ENCODE results near the gene ONECUT1.

The ONECUT1 gene

GRCh38 chr15:52727815-52728214 lies 62.3 kb downstream of the ONECUT1 start:
- H2AFZ ChIP-seq (ENCODE audit: low read length): no peak overlapping the region
- no peaks in the 10 kb centered on the region for H3F3A ChIP-seq (ENCODE audit: low read depth)
- peaks cover 8% of the 10 kb centered on the region for H3K4me1 ChIP-seq (ENCODE audit: insufficient read depth, low read length, poor library complexity, severe bottlenecking)

GRCh38 chr15:52726195-52726594 lies 63.9 kb downstream of the ONECUT1 start:
- Histone ChIP-seq H3K9me2 (replicated peaks; ENCODE audit: low read depth, low read length) (no peaks in the 10 kb centered on the region), H3K9ac (ENCODE audit: low read depth, low read length, poor library complexity, severe bottlenecking) (no peak overlapping the region), H3K27me3 (ENCODE audit: insufficient read depth, low read length, poor library complexity, severe bottlenecking) (no peaks in the 10 kb centered on the region), H2AFZ (ENCODE audit: low read length) (no peak overlapping the region), H3F3A (ENCODE audit: low read depth) (no peaks in the 10 kb centered on the region), H3K79me2 (ENCODE audit: insufficient read depth, low read length) (no peaks in the 10 kb centered on the region), H3K4me2 (ENCODE audit: low read depth, low read length, poor library complexity, severe bottlenecking) (no peak overlapping the region), H3K4me1 (ENCODE audit: insufficient read depth, low read length, poor library complexity, severe bottlenecking) (peaks cover 8% of the 10 kb centered on the region), H4K20me1 (ENCODE audit: insufficient read depth, low read length, poor library complexity, severe bottlenecking) (no peaks in the 10 kb centered on the region), H3K4me3 (ENCODE audit: low read length, poor library complexity, severe bottlenecking) (no peak overlapping the region), H3K36me3 (ENCODE audit: insufficient read depth, low read length) (no peaks in the 10 kb centered on the region), H3K9me3 (ENCODE audit: insufficient read depth, low read depth, low read length) (no peaks in the 10 kb centered on the region)
- no peak for TF ChIP-seq EZH2phosphoT487 (IDR thresholded peaks at IDR 0.05; ENCODE audit: borderline replicate concordance)

More at GRCh38 chr15:52727815-52728214, 62.3 kb downstream of the ONECUT1 start:
- no peaks in the 10 kb centered on the region for H3K9me3 ChIP-seq (ENCODE audit: insufficient read depth, low read depth, low read length)
- H3K36me3 ChIP-seq (ENCODE audit: insufficient read depth, low read length): no peaks in the 10 kb centered on the region
- H3K79me2 ChIP-seq (ENCODE audit: insufficient read depth, low read length): no peaks in the 10 kb centered on the region
- H4K20me1 ChIP-seq (ENCODE audit: insufficient read depth, low read length, poor library complexity, severe bottlenecking): no peaks in the 10 kb centered on the region
- no peak overlapping the region for H3K4me3 ChIP-seq (ENCODE audit: low read length, poor library complexity, severe bottlenecking)
- no peak overlapping the region for H3K4me2 ChIP-seq (ENCODE audit: low read depth, low read length, poor library complexity, severe bottlenecking)
- H3K27me3 ChIP-seq (ENCODE audit: insufficient read depth, low read length, poor library complexity, severe bottlenecking): no peaks in the 10 kb centered on the region
- no peaks in the 10 kb centered on the region for H3K9me2 ChIP-seq (replicated peaks; ENCODE audit: low read depth, low read length)
- H3K9ac ChIP-seq (ENCODE audit: low read depth, low read length, poor library complexity, severe bottlenecking): no peak overlapping the region
- no peak for TF ChIP-seq EZH2phosphoT487 (IDR thresholded peaks at IDR 0.05; ENCODE audit: borderline replicate concordance)
- no peak for TF ChIP-seq CTCF (conservative IDR thresholded peaks at IDR 0.05; ENCODE audit: low read length)

DNA sequence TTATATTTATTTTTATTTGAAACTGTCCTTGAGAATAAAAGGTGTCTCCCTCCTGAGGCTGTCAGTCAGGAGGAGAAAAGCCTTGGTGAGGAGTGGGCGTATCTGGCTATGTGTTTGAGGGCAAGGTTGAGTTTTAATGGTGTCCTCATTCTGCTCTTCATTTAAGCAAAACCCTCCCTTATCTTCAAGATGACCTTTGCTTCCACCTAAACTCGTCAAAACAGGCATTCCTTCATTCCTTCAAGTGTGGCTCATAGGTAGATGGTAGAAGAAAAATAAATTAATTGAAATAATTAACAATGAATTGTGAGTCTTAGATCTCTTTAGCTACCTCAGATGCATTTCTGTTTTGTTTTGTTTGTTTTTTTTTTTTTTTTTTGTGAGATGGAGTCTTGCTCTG lies 71.6 kb downstream of the ONECUT1 start:
- Histone ChIP-seq H3K9me2 (replicated peaks; ENCODE audit: low read depth, low read length) (no peaks in the 10 kb centered on the region), H2AFZ (ENCODE audit: low read length) (no peak overlapping the region), H3K4me1 (ENCODE audit: insufficient read depth, low read length, poor library complexity, severe bottlenecking) (no peaks in the 10 kb centered on the region), H3K4me3 (ENCODE audit: low read length, poor library complexity, severe bottlenecking) (no peak overlapping the region), H3K4me2 (ENCODE audit: low read depth, low read length, poor library complexity, severe bottlenecking) (no peak overlapping the region), H3K36me3 (ENCODE audit: insufficient read depth, low read length) (no peaks in the 10 kb centered on the region), H3F3A (ENCODE audit: low read depth) (no peaks in the 10 kb centered on the region), H3K79me2 (ENCODE audit: insufficient read depth, low read length) (no peaks in the 10 kb centered on the region), H3K9me3 (ENCODE audit: insufficient read depth, low read depth, low read length) (no peaks in the 10 kb centered on the region), H3K9ac (ENCODE audit: low read depth, low read length, poor library complexity, severe bottlenecking) (no peak overlapping the region), H4K20me1 (ENCODE audit: insufficient read depth, low read length, poor library complexity, severe bottlenecking) (no peaks in the 10 kb centered on the region), H3K27me3 (ENCODE audit: insufficient read depth, low read length, poor library complexity, severe bottlenecking) (no peaks in the 10 kb centered on the region)
- TF ChIP-seq CTCF (conservative IDR thresholded peaks at IDR 0.05; ENCODE audit: low read length) (no peak), EZH2phosphoT487 (IDR thresholded peaks at IDR 0.05; ENCODE audit: borderline replicate concordance) (no peak)

GRCh38 chr15:52717924-52718323 lies 72.2 kb downstream of the ONECUT1 start:
- no peaks in the 10 kb centered on the region for H3K79me2 ChIP-seq (ENCODE audit: insufficient read depth, low read length)
- H3K4me1 ChIP-seq (ENCODE audit: insufficient read depth, low read length, poor library complexity, severe bottlenecking): no peaks in the 10 kb centered on the region
- H3K9me2 ChIP-seq (replicated peaks; ENCODE audit: low read depth, low read length): no peaks in the 10 kb centered on the region
- no peak overlapping the region for H3K9ac ChIP-seq (ENCODE audit: low read depth, low read length, poor library complexity, severe bottlenecking)
- no peaks in the 10 kb centered on the region for H3F3A ChIP-seq (ENCODE audit: low read depth)
- H3K36me3 ChIP-seq (ENCODE audit: insufficient read depth, low read length): no peaks in the 10 kb centered on the region
- TF ChIP-seq CTCF (conservative IDR thresholded peaks at IDR 0.05; ENCODE audit: low read length): no peak
- TF ChIP-seq EZH2phosphoT487 (IDR thresholded peaks at IDR 0.05; ENCODE audit: borderline replicate concordance): no peak
- H2AFZ ChIP-seq (ENCODE audit: low read length): no peak overlapping the region
- no peaks in the 10 kb centered on the region for H4K20me1 ChIP-seq (ENCODE audit: insufficient read depth, low read length, poor library complexity, severe bottlenecking)
- no peaks in the 10 kb centered on the region for H3K27me3 ChIP-seq (ENCODE audit: insufficient read depth, low read length, poor library complexity, severe bottlenecking)
- H3K9me3 ChIP-seq (ENCODE audit: insufficient read depth, low read depth, low read length): no peaks in the 10 kb centered on the region
- H3K4me3 ChIP-seq (ENCODE audit: low read length, poor library complexity, severe bottlenecking): no peak overlapping the region
- H3K4me2 ChIP-seq (ENCODE audit: low read depth, low read length, poor library complexity, severe bottlenecking): no peak overlapping the region

Data from Loucy (cell line).